Measurements from ENCODE around the gene C9orf152.
"Not testable (repeated sequence)": the region's sequence is repeated elsewhere in the genome, so short reads cannot be mapped to it uniquely, and the experiment has no call there.

The C9orf152 gene, protein sequence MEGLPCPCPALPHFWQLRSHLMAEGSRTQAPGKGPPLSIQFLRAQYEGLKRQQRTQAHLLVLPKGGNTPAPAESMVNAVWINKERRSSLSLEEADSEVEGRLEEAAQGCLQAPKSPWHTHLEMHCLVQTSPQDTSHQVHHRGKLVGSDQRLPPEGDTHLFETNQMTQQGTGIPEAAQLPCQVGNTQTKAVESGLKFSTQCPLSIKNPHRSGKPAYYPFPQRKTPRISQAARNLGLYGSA

DNA sequence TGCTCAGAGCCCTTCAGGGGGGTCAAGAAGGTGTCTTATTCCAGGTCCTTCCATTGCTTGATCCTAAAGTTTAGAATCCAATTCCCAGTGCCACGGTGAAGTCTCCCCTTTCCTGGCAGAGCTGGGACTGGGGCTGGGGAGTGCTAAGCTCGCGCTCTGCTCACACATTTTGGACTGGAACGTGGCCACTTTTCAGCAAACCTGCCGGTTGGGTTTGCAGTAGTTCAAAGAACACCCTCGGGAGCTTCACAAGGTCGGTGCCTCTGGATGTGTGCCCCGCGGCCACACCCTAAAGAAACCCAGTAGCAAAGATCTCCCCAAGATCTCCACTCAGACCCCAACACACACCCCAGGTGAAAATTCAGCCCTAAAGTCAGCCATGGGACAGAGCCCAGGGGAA is at the start of gene C9orf152:
C9orf152 (minus strand) TSS at position 129 of the 400 bp plus-strand sequence. CDS start 580 bp downstream, outside the sequence.
- DNase-seq = no peak
- ATAC-seq = no peak

DNA sequence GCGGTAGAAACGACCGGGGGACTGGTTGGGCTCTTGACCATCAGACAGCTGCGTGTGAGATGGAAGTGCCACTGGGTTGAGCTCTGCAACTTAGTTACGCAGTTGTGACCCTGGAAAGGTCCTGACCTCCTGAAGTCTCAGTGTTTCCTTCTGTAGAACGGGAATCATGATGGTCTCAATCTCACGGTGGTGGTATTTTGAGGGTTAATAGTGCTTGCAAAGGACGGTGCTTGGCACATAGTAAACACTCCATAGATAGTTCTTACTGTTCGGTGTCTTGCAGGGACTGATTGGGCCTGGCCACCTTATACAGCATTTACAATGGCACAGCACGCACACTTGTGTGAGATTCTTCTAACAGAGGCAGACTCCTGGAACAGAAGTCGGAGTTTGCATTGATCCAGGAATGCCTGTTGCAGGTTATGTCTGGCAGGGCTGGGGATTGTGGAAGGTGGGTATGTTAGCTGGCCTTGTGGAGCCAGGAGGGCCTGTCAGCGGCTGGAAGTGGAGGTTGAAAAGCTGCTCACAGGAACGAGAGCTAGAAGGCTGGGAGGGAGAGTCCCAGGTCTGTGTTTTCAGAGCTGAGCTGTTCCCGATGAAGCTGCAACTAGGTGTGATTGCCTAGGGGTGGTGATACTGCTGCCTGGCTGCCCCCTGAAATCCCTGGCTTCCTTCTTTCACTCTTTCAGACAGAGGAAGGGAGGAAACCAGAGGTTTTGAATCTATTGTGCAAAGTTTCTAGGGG is 49.3 kb upstream of the C9orf152 start:
- peak; percentile 16 for DNase-seq
- no peak for ATAC-seq

DNA sequence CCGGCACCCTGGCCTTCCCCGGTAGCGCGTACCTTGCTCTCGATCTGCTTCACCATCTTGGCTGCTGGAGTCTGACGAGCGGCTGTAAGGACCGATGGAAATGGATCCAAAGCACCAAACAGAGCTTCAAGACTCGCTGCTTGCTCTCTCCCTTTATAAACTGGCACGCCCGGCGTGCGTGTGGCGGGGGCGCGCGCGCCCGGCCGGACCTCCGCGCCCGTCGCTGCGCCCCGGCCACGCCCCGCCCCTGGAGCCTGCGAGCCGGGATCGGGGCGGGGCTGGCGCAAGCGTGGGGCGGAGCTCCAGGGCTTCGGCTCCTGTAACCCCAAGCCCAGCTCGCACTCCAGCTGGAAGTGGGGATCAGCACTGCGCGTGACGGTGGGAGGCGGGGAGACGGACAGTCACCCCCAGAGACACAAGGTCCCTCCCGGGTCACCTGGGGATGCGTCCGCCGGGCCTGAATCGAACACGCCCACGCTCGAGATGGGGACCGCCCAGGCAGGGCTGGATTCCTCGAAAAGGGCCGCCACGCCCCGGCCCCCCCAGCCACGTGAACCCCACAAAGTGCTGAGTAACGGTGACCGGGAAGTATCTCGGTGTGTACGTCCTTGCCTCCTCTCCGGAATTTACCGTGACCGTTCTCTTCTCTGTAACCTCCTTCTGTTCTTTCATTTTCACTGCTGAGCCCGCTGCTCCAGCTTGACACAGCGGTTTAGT is 48.6 kb upstream of the C9orf152 start, which contains the start of gene TXN:
TXN (minus strand) TSS at position 128 of the 717 bp plus-strand sequence; CDS start at position 56, 72 bp downstream.
- ATAC-seq = peak; percentile 87
- peak; percentile 91 for DNase-seq

DNA sequence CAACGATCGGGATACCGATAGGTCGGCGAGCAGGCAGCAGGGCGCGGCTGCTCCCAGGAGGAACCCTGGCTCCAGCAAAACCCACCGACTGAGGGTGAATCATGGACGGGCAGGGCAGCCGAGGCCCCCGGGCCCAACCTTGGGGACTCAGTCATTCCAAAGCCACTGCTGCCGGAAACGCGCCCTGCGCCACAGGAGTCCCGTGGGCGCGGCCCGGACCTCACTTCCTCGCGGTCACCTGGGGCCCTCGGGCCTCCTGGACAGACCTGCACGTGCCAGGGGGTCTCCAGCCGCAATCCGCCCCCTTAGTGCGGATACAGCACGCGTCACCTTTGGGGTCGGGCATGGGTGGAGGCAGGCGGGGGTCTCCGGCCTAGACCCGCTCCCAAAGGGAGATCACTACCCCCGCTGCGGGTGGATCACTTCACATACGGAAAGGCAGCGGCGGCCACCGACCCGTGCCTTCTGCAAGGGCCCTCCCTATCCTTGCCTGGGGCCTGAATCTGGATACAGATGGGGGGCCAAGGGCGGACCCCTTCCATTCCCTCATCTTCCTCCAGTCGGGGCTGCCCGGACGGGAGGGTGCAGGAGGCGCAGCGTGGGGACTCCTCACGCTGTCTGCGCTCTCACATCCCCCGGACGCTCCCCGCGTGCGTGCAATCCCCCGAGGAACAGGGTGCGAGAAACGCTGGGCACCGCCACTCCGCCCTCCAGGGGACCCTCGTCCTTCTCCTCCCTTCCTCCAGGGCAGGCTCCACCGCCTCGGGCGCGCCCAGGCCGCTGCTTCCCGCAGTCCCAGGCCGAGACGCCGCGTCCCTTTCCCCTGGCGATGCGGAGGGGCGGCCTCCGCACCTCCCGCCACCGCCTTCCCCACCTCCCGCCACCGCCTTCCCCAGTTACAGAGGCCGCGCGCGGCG is 47.8 kb upstream of the C9orf152 start:
- peak; percentile 69 for DNase-seq

DNA sequence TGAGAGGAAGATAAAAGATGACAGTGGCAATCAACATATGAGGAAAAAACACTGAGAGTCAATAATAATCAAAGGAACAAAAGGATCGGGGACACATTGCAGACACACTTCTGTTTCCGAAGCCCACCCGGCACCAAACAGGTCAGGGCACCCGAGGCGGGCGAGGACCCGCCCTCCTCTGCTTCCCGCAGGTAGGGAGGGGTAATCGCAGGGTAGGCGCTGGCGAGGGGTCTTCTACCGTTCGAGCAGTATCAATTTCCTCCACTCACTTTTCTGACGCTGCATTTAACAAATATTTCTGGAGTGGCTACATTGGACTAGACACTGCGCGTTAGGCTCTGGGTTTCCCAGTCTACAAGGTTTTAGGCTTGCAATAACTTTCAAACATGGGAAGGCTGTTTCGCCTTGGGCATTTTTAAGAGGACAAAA is 47.1 kb upstream of the C9orf152 start:
- ATAC-seq = no peak
- no peak for DNase-seq

More for the DNA sequence above, 47.8 kb upstream of the C9orf152 start:
- peak; percentile 31 for ATAC-seq

DNA sequence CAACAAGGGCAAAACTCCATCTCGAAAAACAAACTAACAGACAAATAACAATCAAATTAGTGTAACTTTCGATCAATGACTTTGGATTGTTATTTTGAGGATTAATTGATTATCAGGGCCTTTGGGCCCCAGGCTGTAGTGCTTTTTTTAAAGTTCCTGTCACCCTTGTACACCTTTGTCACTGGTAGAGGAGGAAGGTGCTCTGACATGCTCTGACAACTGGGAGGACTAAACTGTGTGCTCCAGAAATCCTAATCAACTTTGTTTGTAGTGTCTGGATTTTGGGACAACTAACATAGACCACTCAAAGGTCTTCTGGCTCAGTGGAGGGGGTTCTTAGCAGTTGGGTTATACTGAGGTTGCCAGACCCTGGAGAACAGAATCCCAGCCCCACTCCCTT is 46.5 kb upstream of the C9orf152 start:
- ATAC-seq = no peak
- DNase-seq = no peak

DNA sequence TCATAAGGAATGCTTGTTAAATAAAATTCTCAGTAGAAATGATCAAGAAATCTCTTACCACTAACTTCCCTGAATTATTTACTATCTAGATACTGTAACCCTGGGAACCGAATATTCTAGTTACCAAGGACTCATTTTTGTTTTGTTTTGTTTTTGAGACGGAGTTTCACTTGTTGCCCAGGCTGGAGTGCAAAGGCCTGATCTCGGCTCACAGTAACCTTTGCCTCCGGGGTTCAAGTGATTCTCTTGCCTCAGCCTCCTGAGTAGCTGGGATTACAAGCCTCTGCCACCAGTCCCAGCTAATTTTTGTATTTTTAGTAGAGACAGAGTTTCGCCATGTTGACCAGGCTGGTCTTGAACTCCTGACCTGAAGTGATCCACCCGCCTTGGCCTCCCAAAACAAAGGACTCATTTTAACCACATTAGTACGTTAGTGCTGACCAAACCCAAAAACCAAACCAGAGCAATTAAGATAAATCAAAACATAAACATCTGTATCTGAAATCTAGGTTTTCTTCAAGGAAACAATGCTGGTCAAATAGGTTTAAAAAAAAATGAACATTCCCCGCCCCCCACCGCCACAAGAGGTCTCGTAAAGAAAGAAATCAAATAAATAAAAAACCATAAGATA is 44.7 kb upstream of the C9orf152 start:
- no peak for DNase-seq
- no peak for ATAC-seq

DNA sequence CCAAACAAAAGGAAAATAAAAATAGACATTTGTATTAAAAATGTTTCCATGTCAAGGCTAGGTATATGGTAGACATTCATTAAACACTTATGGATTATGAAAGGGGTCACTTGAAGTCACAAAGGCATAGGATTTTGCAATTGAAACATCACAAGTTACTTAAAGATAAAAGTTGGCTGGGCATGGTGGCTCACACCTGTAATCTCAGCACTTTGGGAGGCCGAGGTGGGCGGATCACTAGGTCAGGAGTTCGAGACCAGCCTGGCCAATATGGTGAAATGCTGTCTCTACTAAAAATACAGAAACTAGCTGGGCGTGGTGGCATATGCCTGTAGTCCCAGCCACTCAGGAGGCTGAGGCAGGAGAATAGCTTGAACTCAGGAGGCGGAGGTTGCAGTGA is 43.8 kb upstream of the C9orf152 start:
- not testable (repeated sequence) for DNase-seq, ATAC-seq

DNA sequence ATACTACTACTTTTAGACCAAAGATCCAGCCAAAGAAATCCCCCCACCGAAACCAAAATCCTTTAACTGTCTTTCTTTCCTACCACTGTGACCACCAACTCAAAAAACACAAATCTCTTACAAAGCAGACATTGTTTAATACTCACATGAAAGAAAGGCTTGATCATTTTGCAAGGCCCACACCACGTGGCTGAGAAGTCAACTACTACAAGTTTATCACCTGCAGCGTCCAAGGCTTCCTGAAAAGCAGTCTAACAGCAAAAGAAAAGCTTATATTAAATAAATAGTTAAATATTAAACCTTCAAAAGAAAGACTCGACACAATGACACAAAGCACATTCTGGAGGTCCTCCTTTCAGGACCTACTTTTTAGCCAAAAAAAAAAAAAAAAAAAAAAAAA is 43.3 kb upstream of the C9orf152 start:
- DNase-seq (no peak), ATAC-seq (no peak)

DNA sequence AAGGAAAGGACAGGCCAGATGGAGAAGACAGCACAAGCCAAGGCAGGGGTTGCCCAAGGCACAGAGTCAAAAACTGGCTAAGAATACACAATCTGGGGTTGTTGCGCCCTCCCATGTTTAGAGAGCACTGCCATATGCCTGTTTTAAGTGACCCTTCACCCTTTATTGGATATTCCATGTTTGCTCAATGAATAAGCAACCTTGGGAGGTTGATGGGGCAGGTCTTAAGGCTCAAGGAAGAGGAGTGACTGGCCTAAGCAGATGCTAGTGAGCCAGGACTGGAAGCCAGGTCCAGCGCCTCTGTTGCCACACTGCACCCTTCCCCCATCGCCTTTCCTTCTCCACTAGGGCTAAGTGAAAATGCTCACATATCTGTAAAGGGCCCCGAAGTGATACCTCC is 41.6 kb upstream of the C9orf152 start:
- ATAC-seq (no peak), DNase-seq (no peak)

DNA sequence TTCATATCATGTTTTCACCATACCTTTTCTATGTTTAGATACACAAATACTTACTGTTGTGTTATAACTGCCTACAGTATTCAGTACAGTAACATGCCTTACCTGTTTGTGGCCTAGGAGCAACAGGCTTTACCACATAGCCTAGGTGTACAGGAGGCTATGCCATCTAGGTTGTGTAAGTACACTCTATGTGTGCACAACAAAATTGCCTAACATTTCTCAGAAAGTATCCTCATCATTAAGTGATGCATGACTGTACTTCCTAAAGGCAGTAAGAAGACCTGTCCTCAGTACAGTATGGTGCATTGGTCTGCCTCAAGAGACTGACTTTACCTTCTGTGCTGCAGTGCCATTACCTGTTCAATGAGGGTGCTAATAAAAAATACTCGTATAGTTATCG is 40.4 kb upstream of the C9orf152 start:
- DNase-seq = no peak
- ATAC-seq = no peak

DNA sequence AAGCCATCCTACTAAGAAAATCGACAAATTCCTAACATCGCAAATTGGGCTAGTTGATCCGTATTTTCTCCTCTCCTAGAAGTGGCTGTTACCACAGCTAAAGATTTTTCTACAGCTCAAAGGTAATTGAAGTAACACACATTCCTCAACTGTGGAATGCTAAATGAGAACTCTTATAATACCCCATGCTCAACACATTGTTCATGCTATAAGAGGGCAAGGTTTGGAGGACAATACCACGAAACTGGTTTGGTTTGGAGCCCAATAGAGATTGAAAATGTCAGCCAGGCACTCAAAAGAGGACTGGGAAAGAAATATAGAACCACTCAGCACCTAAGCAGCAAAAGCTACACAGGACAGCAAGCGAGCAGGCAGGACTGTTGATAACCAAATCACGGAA is 38.3 kb upstream of the C9orf152 start:
- ATAC-seq = no peak

DNA sequence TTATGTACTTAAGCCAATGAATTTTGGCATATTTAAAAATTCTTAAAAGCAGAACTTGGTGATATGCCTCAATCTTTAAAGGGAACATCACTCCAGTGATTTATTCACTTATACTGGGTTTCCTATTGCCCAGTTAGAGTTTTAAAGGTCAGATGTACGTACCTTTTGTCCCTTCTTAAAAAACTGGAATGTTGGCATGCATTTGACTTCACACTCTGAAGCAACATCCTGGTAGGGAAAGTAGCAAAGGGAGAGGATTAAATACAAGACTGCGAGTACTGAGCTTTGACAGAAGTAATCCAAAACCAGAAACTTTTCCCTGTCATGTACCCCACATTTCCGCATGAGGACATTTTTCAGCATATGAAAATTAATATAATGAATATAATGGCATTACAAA is 36.7 kb upstream of the C9orf152 start:
- ATAC-seq (no peak), DNase-seq (no peak)

More for the DNA sequence above, 38.3 kb upstream of the C9orf152 start:
- no peak for DNase-seq

DNA sequence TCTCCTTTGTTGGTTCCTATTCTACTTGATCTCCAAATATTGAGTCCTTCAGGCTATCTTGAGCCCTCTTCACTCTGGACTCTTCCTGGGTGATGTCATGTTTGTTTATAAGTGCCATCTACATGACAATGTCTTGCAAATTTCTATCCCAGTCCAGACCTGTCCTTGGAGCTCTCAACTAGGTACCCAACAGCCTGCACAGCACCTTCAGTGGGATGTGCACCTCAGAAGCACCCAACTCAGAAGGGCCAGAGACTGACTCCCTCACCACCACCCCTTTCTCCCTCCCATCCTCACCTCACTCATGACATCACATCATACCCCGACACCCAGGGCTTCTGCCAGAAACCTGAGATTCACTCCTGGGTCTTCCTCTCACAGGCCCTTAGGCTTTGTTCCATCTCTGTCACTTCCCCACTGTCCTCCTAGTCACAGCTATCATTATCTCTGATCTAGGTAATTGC is 33.9 kb upstream of the C9orf152 start:
- DNase-seq (no peak), ATAC-seq (peak; percentile 28)

DNA sequence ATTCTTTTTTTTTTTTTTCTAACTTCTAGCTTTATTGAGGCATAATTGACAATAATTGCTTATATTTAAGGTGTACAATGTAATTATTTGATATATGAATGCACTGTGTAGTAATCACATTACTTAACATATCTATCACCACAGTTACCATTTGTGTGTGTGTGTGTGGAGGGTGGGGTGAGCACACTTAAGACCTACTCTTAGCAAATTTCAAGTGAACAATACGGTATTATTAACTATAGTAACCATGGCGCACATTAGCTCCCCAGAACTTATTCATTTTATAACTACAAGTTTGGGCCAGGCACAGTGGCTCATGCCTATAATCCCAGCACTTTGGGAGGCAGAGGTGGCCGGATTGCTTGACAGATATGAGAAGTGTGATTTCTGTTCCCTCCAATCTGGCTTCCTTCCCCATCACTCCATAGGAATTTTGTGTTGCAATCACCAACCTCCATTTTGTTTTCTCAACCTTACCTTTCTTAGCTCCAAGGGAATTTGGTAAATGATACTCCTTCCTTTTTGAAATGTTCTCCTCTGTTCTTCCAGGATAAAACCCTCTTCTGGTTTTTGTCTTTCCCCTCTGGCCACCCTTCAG is 33.4 kb upstream of the C9orf152 start:
- ATAC-seq (no peak), DNase-seq (no peak)

DNA sequence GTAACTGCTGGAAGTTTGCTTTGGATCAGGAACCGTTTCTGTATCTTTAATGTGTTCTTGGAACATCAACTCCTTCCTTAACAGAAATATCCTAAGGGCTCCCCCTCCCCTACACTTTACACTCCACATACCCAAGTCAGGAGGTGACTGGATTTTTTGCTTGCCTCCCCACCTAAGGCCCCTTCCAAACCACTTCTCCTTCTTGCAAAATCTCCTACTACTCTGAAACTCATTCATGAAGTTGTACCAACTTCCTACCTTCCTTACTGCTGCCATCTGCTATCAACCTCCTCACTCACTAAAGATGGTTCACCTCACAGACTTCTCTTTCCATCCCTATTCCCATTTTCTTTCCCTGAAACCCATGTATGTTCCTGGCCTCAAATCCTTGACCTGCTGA is 32.2 kb upstream of the C9orf152 start:
- DNase-seq (no peak), ATAC-seq (no peak)

DNA sequence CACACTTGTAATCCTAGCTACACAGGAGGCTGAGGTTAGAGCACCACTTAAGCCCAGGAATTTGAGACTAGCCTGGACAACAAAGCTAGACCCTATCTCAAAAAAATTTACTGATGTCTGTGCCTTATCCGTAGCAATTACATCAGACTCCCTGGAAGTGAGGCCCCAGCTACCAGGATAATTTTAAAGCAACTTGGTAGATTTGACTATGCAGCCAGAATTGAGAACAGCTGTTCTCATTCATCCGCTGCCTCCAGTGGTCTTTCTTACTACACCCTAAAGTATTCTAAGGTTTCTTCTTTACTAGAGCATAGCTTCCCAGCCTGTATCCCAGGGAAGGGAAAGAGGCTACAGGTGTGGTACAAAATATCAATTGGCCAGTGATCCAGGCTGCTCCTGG is 20.4 kb upstream of the C9orf152 start:
- DNase-seq = no peak

DNA sequence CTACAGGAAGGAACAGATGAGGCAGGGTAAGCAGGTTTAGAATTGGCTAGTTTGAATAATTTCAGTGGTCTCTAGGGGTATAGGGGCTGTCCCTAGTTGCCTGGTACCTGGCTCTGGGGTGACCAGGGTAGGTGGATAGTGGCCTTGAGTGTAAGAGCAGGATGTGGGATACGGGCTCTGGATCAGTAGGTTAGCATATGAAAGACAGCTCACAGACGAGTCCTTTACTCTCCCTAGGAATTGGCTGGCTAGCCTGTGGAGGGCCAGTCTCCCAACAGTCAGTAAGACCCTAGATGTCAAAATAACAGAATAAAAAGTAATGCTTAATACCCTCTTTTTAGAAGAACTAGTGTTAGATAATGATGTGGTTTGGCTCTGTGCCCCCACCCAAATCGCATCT is 16.6 kb upstream of the C9orf152 start:
- ATAC-seq = no peak
- no peak for DNase-seq

More for the DNA sequence above, 20.4 kb upstream of the C9orf152 start:
- ATAC-seq = no peak

DNA sequence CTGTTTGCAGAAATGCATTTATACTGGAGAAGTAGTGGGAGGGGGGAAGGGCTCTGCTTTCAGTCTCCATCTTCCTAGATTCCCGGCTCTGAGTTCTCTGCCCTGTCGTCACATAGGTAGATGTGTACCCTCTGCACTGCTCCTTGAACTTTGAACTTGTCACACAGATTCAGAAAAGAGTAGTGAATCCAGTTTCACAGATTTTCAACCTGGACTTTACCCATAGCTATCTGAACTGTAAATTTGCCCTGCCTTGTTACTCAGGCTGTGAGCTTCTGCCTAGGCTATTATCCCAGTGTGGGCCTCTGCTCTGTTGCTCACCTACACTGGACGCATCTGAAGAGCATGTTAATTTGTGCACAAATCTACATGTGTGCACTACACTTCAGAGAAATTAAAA is 12.8 kb upstream of the C9orf152 start:
- DNase-seq (no peak), ATAC-seq (no peak)

DNA sequence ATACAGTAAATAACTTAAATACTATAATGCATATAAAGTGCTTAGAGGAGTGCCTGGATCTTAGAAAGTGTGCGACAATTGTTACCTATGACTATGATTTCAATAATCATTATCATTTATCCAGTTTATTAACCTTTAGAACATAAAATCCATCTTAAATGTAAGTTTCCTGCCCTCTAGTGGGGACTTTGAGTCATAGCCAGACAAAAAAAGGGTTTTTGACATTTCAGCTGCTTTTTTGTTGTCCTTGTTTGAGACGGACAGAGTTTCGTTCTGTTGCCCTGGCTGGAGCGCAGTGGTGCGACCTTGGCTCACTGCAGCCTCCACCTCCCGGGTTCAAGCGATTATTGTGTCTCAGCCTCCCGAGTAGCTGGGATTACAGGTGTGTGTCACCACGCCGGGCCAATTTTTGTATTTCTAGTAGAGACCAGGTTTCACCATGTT is 9.7 kb upstream of the C9orf152 start:
- no peak for DNase-seq
- ATAC-seq = no peak

All from stimulated activated naive CD8-positive, alpha-beta T cell treated with anti-CD3 and anti-CD28 coated beads, Interleukin-15, Interleukin-2, amounts not matched to agents 100 U/mL and 50 U/mL, for 24 hours (primary cell).